T-helper 22 cell (primary cell): ENCODE measurements around the gene PITPNC1.
"Not testable (repeated sequence)": the region's sequence is repeated elsewhere in the genome, so short reads cannot be mapped to it uniquely, and the experiment has no call there.

Experiments used
- DNase-seq: peaks from one replicate; pipeline ENCODE4 v3.0.0-alpha.2; 2020; ENCODE audit warnings: low read depth

PITPNC1 gene

DNA sequence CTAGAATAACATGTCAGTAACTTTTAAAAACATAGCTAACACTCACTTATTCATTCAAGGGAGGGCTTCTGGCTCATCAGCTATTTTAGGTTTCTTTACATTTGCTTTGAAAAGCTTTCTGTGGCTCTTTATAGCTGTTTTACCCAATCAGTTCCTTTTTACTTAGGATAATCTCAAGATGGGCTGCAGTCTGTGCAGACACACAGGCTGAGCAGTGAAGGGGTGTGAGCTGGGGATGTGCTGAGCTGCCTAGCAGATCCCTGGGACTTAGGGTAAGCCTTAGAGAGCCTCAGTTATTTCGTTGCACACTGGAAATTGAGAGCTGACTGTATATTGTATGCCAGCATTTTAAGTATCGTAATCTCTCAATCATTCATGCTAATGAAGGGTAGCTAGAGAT is 310.4 kb downstream of the PITPNC1 start:
- no peak for DNase-seq

DNA sequence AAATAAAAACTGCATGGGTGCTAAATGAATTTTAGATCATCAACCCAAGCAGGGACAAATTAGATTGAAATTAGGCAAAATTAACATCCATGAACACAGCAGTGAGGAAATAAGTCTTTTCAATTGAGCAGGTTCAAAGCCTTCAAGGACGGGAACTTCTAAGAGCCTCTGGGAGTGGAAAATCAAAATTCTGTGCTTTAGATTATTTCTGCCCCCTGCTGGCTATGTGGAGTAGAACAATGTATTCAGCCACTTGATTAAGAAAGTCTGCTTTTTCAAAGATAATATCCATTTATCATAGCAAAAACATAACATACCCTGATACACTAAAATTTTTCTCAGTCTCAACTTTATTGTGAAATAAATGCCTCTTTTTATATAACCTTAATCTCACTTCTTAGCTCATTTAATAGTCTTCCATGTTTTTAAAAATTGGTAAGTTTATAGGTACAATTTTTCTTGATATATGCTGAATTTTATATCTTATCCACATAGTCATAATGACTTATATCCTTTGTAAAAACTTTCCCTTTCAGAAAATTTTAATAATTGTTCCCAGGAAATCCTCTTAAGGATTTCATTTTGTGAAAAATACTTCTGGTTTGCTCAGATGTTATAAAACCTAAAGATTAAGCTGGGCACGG is 312.6 kb downstream of the PITPNC1 start:
- DNase-seq: peak; percentile 3

GRCh38 chr17:67693811-67694210 is 316.7 kb downstream of the PITPNC1 start:
- DNase-seq: no peak

DNA sequence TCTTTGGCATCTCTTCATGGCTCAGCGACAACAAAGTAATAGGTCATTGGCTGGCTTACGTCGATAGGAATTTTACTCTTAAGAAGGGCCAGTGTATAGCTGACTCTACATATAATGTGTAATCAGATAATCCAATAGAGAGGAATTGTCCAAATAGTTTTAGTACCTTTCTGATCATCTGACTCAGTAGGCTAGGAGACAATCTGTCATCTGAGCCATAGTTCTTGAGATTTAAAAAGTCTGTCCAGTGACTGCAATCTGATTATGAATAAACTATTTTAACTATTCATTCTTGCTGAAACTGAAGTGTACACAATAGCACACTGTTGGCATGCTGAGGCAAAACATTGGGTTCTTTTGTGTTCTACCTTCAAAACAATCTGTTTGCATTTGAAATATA is 319.3 kb downstream of the PITPNC1 start:
- DNase-seq: no peak

DNA sequence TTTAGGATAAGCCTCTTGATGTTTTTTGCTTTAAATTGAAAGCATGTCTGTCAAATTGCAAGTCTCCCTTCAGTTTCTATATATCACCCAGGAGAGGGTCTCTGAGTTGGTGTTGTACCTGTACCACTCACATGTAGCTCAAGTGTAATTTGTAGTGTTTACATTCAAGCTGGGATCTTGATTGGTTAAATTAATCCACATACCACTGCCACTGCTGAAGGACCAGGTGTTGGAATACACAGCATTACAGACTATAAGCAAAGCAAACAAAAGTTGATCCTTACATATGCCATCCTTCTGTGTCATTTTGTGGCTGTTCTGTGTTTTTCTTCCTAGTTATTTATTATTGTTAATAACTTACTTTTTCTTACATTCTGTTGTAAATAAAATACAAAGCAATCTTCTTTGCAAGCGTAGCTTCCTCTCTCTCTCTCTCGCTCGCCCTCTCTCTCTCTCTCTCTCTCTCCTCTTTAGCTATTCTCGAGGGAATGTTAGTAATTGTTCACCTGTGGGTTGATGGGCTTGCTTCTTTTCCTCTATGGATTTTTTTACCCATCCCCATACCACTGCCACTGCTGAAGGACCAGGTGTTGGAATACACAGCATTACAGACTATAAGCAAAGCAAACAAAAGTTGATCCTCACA is 319.9 kb downstream of the PITPNC1 start:
- no peak for DNase-seq

GRCh38 chr17:67700037-67700724 is 323.1 kb downstream of the PITPNC1 start:
- no peak for DNase-seq

DNA sequence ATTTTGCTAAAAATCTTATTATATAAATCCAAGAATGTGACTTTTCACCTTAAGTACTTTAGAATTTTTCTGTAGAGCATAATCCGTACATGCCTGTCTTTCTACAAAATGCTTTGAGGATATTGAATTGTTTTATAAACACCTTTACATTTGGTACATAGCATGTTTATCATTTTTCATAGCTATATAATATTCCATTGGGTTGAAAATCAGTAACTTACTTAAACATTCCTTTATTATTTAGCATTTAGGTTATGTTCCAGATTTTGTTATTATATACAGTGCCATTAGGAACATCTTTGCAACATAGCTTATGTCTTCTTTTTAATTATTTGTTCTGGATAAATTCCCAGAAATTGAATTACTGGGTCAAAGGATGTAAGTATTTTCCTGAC is 323.6 kb downstream of the PITPNC1 start:
- DNase-seq: no peak

GRCh38 chr17:67702861-67703260 is 325.8 kb downstream of the PITPNC1 start:
- DNase-seq: not testable (repeated sequence)

DNA sequence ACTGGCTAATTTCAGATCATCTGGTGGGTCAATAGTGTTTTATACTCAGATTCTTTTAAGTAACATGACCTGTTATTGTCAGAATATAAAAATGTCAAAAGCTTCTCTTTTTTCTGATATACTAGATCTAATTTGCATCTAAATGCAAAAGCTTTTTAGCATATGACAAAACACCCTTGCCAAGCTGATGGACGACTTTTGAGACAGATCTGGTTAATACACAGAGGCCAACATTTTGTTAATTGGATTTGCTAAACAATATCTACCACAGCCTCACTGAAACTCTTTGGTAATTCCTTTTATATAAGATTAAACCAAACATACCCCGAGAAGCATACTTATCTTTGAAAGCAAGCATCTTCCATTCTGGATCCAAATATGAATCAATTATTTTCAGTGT is 330.4 kb downstream of the PITPNC1 start:
- no peak for DNase-seq

DNA sequence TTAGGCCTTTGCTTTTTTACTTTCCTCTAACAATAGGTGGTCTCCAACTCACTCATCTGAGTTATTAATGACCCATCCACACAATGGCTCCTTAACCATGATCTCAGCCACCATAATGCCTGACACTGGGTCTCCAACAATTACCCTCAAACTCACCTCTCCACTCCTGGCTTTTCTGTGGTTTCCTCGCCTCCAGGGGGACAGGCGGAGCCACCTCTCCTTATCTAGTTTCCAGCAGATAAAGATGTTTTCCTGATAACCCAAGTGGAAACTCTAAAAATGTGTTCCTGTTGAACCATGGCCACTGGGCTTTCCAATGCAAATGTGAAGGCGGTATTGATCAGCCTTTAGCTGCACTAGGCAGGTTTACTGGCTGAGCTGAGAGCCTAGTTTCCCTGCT is 331.3 kb downstream of the PITPNC1 start:
- no peak for DNase-seq

DNA sequence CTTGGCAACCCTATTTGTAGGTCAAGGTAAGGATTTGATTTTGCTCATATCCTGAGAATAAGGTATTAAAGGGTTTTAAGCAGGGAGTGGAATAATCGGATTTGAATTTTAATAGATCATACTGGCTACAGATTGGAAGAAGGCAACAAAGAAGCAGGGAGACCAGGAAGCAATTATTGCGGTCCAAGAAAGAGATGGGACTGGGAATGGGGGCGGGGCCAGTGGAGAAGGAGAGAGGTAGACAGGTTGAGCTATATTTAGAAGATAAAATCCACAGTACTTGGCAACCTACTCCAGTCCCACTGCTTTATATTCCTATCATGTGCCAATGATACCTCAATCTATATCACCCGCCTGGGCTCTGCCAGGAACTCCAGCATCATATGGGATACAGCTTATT is 334.8 kb downstream of the PITPNC1 start:
- DNase-seq: no peak

DNA sequence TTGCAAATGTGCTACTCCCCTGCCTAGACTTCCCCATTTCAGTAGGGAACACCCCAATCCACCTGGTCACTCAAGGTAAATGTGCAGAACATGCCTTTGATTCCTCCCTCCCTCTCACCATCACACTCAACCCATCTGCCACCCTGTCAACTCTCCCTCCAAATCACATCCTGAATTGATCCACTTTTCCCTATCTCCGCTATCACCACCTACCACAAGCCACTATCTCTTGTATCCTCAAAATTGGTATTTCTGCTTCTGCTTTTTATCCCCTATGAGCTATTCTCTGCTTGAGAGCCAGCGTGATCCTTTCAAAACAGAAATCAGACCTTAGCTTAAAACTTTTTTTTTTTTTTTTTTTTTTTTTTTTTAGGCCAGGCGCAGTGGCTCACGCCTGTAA is 335.3 kb downstream of the PITPNC1 start:
- no peak for DNase-seq

- DNase-seq: no peak
These were observed 336.1 kb downstream of the PITPNC1 start for GRCh38 chr17:67713169-67713568.

GRCh38 chr17:67716405-67716798 is 339.3 kb downstream of the PITPNC1 start:
- no peak for DNase-seq

DNA sequence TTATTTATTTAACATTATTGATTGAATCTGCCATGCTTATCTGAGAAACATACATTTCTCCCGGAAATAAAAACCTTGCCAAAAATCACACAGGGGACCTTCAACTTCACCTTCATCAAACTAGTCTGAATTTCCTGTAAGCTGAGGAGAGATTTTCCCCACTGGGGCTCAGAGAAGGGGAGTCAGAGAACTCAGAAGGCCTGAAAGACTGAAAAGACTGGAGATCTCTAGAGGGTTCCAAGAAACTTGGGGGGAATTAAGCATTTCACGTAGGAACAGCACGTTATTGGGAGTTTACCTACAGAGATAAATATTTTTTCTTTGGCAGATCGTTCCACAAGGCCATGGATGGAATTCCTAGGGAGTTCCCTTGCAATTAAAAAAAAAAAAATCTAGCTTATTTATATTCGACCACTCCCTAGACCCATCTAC is 340.1 kb downstream of the PITPNC1 start:
- DNase-seq: no peak

DNA sequence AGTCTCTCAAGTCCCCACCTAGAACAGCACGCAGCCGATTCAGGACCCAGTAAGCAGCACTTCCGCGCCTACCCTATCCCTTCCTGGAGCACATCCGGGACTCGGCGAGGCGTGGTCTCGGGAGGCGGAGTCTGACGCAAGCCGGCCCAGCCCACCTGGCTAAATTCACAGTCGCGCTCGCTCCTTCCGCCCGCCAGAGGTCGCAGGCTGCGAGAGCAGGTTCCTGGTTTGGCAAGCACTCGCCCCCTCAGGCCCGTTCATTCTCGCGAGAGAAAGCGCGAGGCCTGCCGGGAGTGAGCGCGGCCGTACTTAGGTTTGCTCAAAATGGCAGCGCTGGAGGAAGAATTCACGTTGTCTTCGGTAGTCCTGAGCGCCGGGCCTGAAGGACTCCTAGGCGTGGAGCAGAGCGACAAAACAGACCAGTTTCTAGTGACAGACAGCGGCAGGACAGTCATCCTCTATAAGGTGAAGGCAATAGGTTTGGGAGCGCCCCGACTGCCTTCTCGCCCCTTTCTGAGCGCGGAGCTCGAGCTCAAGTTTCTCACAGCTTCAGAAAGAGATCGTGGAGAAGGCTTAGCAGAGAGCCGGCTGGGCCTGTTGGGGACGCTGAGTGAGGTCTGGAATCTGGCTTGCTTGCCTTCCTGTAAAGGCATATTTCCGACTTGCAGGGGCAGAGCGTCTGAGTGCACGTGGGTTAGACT is 340.7 kb downstream of the PITPNC1 start, which contains the start of gene NOL11:
NOL11 (plus strand) TSS at position 313 of the 701 bp plus-strand sequence; CDS start at position 325, 12 bp downstream.
- peak; percentile 98 for DNase-seq

GRCh38 chr17:67718325-67718941 is 341.4 kb downstream of the PITPNC1 start:
- peak; percentile 2 for DNase-seq

- DNase-seq: no peak
These were observed 348.3 kb downstream of the PITPNC1 start for GRCh38 chr17:67725373-67725791.

DNA sequence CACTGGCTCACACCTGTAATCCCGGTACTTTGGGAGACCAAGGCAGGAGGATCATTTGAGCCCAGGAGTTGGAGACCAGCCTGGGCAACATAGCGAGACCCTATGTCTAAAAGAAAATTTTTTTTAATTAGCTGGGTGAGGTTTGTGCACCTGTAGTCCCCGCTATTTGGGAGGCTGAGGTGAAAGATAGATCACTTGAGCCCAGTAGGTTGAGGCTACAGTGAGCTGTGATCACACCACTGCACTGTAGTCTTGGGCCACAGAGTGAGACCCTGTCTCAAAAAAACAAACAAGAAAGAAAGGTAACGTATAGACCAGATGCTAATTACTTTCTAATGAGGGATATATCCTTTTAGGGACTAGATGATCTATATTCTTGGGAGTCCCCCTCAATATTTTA is 348.7 kb downstream of the PITPNC1 start:
- DNase-seq: no peak

DNA sequence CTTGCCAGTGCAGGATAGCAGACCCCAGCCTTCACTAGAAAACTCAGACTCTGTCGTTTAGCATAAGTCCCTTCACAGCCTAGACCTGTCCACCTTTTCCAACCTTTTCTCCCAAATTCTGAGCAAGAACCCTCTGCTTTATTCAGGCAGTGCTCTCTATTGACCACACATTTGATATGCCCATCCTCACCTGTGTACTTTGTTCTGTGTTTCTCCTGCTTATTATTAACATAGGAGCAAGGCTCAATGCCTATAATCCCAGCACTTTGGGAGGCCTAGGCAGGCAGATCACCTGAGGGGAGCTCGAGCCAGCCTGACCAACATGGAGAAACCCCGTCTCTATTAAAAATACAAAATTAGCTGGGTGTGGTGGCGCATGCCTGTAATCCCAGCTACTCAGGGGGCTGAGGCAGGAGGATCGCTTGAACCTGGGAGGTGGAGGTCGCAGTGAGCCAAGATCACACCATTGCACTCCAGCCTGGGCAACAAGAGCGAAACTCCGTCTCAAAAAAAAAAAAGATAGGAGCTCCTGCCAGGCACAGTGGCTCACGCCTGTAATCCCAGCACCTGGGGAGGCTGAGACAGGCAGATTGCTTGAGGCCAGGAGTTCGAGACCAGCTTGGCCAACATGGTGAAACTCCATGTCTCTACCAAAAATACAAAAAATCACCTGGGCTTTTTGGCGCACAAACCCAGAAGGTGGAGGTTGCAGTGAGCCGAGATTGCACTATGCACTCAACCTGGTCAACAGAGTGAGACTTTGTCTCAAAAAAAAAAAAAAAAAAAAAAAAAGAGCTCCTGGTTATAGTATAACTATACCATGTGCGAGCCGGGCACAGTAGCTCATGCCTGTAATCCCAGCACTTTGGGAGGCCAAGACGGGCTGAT is 350.3 kb downstream of the PITPNC1 start:
- DNase-seq: not testable (repeated sequence)

- DNase-seq: no peak
These were observed 352.8 kb downstream of the PITPNC1 start for GRCh38 chr17:67729903-67730302.
